Eye (tissue), 1 donor: ENCODE data around the gene COL15A1.
"Not testable (repeated sequence)": the region's sequence is repeated elsewhere in the genome, so short reads cannot be mapped to it uniquely, and the experiment has no call there.

Source experiments
- DNase-seq: peaks from one replicate; pipeline ENCODE4 v3.0.0-alpha.2; 2015

Gene COL15A1

GRCh38 chr9:98995971-98996504 lies 52.3 kb downstream of the COL15A1 start:
- DNase-seq = no peak

- no peak for DNase-seq
Observed at GRCh38 chr9:98997604-98998003, 53.9 kb downstream of the COL15A1 start.

- DNase-seq = peak; percentile 80
Observed at GRCh38 chr9:98998441-98999151, 54.9 kb downstream of the COL15A1 start.

- no peak for DNase-seq
Observed at GRCh38 chr9:98999152-98999525, 55.4 kb downstream of the COL15A1 start.

- peak; percentile 84 for DNase-seq
Observed at GRCh38 chr9:99000476-99001395, 57.0 kb downstream of the COL15A1 start.

- DNase-seq = no peak
Observed at GRCh38 chr9:99001892-99002291, 58.2 kb downstream of the COL15A1 start.

DNA sequence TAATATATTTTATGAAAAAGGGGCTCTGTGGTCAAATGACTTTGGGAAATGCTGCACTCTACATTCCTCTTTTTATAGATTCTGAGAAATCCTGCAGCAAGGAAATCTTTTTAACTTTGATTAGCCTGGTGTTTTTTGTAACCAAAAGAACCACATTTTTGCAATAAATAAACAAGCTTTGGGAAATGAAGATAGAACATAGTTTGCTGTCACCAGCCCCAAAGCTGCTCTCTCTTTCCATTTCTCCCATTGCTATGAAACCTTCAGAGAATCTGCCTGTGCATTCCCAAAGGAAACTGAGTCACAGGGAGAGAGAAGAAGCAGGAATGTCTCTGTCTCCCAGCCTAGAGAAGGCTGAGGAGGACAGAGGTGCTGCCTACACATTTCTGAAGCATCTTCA lies 59.0 kb downstream of the COL15A1 start:
- no peak for DNase-seq

DNA sequence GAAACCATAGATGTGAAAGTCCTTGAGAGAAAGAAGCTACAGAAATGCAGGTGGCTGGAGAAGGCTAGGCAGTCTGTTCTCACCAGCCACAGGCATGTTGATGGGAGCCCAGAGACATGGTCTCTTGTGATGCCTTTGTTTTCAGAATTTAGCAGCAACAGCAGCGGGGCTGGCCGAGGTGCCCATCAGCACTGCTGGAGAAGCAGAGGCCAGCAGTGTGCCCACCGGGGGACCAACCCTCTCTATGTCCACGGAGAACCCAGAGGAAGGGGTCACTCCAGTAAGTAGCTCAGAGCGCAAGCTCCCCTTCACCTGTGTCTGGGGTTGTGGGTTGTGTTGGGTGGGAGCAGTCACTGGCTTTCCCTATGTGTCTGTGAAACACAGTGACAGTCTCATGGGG lies 59.6 kb downstream of the COL15A1 start:
- no peak for DNase-seq

- no peak for DNase-seq
Observed at GRCh38 chr9:99004115-99004514, 60.4 kb downstream of the COL15A1 start.

- DNase-seq = no peak
Observed at GRCh38 chr9:99004717-99005460, 61.2 kb downstream of the COL15A1 start.

DNA sequence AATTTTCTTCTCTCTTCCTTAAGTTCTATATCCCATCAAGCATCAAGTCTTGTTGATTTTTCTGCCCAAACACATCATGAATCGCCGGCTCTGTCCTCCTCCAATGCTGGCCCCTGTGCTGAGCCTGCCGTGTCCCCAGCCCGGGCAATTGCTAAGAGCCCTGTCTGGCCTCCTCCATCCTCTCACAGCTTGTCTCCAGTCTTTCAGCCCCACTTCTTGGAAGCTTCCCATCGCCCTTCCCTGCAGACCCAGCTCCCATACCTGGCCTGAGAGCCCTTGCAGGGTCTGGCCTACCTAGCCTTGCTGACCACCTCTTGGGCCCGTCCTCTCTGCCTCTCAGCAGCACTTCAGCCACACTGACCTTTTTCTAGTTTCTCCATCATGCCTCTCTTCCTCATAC lies 61.9 kb downstream of the COL15A1 start:
- no peak for DNase-seq

GRCh38 chr9:99006511-99006910 lies 62.8 kb downstream of the COL15A1 start:
- DNase-seq = no peak

DNA sequence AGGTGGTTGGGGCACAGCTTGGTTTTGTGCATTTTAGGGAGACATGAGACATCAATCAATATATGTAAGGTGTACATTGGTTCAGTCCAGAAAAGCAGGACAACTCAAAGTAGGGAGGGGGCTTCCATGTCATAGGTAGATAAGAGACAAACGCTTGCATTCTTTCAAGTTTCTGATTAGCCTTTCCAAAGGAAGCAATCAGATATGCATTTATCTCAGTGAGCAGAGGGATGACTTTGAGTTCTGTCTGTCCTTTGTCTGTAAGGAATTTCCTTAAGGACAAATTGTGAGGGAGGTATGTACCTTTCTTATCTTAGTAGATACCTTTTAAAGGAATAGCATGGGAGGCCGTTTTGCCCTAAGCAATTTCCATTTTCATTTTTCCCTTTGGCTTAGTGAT lies 63.3 kb downstream of the COL15A1 start:
- DNase-seq = no peak

GRCh38 chr9:99008203-99008602 lies 64.5 kb downstream of the COL15A1 start:
- no peak for DNase-seq

- not testable (repeated sequence) for DNase-seq
Observed at GRCh38 chr9:99010393-99010792, 66.7 kb downstream of the COL15A1 start.

- DNase-seq = peak; percentile 60
Observed at GRCh38 chr9:99011161-99011709, 67.5 kb downstream of the COL15A1 start.

GRCh38 chr9:99012957-99013512 lies 69.3 kb downstream of the COL15A1 start:
- no peak for DNase-seq

GRCh38 chr9:99013550-99013949 lies 69.8 kb downstream of the COL15A1 start:
- no peak for DNase-seq

DNA sequence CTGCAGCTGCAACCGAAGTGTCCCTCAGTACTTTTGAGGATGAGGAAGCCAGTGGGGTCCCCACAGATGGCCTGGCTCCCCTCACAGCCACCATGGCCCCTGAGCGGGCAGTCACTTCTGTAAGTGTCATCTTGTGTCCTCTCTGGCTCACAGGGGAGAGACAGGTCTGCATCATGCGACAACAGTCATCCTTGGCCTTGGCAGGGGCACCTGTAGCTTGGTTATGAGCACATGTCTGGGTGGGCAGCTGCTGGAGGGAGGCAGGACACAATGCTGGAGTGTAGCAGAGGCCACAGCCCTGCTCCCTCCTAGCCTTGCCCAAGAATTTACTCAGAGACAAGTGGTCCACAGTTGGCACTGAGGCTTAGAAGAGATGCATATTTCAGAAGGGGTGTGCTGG lies 71.7 kb downstream of the COL15A1 start:
- no peak for DNase-seq

DNA sequence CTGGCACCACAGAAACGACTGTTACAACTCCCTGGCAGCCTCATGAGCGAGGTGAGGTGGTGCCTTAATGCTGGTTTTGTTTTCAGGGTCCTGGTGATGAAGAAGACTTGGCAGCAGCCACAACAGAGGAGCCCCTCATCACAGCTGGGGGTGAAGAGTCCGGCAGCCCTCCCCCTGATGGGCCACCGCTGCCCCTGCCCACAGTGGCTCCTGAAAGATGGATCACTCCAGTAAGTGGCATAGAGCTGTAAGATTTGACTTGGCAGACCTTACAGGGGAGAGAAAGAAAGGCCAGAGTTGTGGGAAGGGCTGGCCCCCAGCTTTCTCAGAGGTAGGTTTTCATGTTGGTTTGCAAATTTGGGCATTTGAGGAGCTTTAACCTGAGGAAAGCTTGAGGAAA lies 72.2 kb downstream of the COL15A1 start:
- DNase-seq = no peak

DNA sequence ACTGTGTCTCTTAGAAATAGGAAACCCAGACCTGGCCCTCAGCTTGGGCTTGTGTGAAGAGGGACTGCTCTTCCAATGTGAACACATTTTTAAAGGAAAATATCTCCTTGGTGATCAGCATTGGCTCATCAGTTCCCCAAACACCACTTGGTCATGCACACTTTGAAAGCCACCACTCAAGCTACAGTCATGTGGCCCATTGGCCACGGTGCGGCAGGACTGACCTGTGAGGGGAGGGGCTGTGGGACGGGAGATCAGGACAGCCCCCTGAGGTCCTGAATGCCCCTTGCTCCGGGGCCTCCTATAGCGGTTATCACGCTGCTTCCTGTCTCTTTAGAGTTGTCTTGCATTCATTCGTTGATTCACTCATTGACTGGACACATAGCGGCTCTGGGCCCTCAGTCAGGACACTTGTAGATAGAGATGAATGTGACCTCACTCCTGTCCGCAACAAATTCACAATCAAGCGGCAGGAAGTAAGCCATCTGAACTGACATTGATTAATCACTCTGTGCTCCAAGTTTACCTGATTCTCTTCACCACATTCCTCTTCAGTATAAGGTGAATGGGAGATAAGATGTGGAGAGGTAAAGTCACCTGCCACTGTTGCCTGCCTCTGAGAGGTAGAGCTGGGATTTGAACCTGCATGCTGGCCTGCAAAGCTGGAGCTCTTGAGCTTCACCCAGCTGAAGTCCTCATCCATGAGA lies 73.1 kb downstream of the COL15A1 start:
- DNase-seq = no peak

GRCh38 chr9:99018653-99019052 lies 74.9 kb downstream of the COL15A1 start:
- DNase-seq = no peak
